Lung (tissue), 12 donors: ENCODE measurements around the gene MKS1. TPM values are rescaled to one million over a fixed set of nuclear protein-coding genes. Genes with fewer than 3 reads are reported as not detected.

Experiments
- ATAC-seq: fragments of 200-7000 bp; cut with Tn5 transposase; one replicate; pipeline ENCODE4 v1.9.1; 2020; ENCODE audit warnings: moderate number of reproducible peaks; ENCODE audit not compliant: insufficient read depth, low FRiP score
- DNase-seq, 3 donors: peaks; one replicate each; pipeline ENCODE4 v3.0.0-alpha.2; 2013 to 2017
- H3K27ac ChIP-seq, 2 donors: one replicate each; pipeline ENCODE4 v1.5.1; 2013; ENCODE audit warnings: mild to moderate bottlenecking in 2 of 2, moderate library complexity in 2 of 2, control low read depth in 1 of 2, inconsistent platforms in 1 of 2, low read depth in 1 of 2, low read length in 1 of 2
- H3K27me3 ChIP-seq, 3 donors: one replicate each; pipeline ENCODE4 v1.5.1; 2013; ENCODE audit warnings: low read length in 2 of 3; ENCODE audit not compliant: control insufficient read depth in 3 of 3, insufficient read depth in 3 of 3
- H3K36me3 ChIP-seq, 4 donors: one replicate each; pipeline ENCODE4 v1.5.1; 2013; ENCODE audit warnings: low read length in 4 of 4, mild to moderate bottlenecking in 1 of 4, moderate library complexity in 1 of 4; ENCODE audit not compliant: control insufficient read depth in 4 of 4, insufficient read depth in 4 of 4
- H3K4me1 ChIP-seq, 5 donors: one replicate each; pipeline ENCODE4 v1.5.1; 2013; ENCODE audit warnings: low read length in 5 of 5, mild to moderate bottlenecking in 2 of 5, moderate library complexity in 1 of 5; ENCODE audit not compliant: control insufficient read depth in 5 of 5, insufficient read depth in 5 of 5
- H3K4me3 ChIP-seq: one replicate; pipeline ENCODE4 v1.5.1; 2013; ENCODE audit warnings: mild to moderate bottlenecking, control low read depth, moderate library complexity
- H3K9ac ChIP-seq, 2 donors: one replicate each; pipeline ENCODE4 v1.5.1; 2013; ENCODE audit warnings: low read length in 2 of 2, control low read depth in 1 of 2; ENCODE audit not compliant: insufficient read depth in 1 of 2
- H3K9me3 ChIP-seq, 4 donors: one replicate each; pipeline ENCODE4 v1.5.1; 2013; ENCODE audit warnings: low read length in 3 of 4, mild to moderate bottlenecking in 1 of 4, moderate library complexity in 1 of 4; ENCODE audit not compliant: control insufficient read depth in 4 of 4, insufficient read depth in 3 of 4
- CTCF ChIP-seq: IDR thresholded peaks from 2 replicates; pipeline ENCODE4 v1.5.1; 2012; ENCODE audit warnings: mild to moderate bottlenecking; ENCODE audit errors: control extremely low read depth, extremely low read depth
- WGBS, 2 donors: extraction: QIAGEN DNeasy Blood & Tissue Kit; methylation state at CpG; one replicate each; pipeline ENCODE4 v1.1.7; 2013; 5-methylcytosine and 5-hydroxymethylcytosine counted together
- polyA plus RNA-seq, 2 donors: library from polyadenylated mRNA; stranded (reverse); fragments of 200-250 nt; gene quantifications; one replicate each; pipeline ENCODE4 v1.2.1, GENCODE V29; 2013
- total RNA-seq, 2 donors: library from RNA; depleted of rRNA in 1 of 2; stranded (reverse); fragments of >200 nt in 1 of 2; gene quantifications; one replicate each; pipeline ENCODE4 v1.2.1, GENCODE V29; 2014 to 2021
- donor health status: control.
- donor health status: control.
- donor health status: Bipolar disorder and iron deficiency.
- donor health status: healthy.
- donor health status: DM: yes; HTN: yes; CAD: no.

MKS1 gene
- total and polyA plus RNA-seq, 4 donors: 8.8 to 25.0 (median 17.5) TPM

DNA sequence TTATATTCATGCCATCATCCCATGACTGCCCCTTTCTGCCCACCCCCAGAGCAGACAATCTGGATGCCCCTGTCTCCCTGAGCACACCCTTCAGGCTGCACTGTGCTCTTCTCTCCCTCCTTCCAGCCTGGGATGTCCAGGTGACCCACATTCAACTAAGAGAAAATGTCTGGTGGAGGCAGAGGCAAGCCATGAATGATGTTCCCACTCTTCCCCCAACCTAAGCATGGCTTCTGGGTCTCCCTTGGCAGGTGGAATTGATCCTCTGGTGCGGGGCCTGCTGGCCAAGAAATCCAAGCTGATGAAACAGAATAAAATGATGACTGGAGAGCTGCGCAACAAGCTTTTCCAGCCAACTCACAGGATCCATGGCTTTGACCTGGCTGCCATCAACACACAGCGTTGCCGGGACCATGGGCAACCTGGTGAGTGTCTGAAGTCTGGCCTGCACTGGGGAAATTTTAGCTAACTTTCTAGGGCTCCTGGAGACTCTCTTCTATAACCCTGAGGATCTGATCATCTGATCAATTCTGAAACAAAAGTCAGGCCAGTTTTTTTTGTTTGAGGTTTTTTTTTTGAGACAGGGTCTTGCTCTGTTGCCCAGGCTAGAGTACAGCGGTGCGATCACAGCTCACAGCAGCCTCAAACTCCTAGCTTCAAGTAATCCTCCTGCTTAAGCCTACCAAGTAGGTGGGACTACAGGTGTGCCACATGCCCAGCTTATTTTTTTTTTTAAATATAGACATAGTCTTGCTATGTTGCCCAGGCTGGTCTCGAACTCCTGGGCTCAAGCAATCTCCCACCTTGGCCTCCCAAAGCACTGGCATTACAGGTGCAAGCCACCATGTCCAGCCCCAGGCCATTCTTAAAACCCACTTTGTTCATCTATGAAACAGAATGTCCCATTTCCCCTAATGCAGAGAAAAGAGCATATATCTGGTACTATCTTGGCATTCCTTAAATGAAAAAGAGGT is 47.1 kb upstream of the MKS1 start:
- Histone ChIP-seq H3K27ac (no peak overlapping the region), H3K9ac (no peak overlapping the region), H3K9me3 (no peaks in the 10 kb centered on the region), H3K4me3 (no peak overlapping the region), H3K4me1 (no peaks in the 10 kb centered on the region), H3K36me3 (no peaks in the 10 kb centered on the region), H3K27me3 (peaks cover 0 to 4% (median 3%) of the 10 kb centered on the region in 3 donors)
- WGBS, 2 donors: 72 to 89% methylated on average over 7 of the region's 7 CpGs
- ATAC-seq: no peak
- no peak for TF ChIP-seq CTCF
- DNase-seq: no peak

- Histone ChIP-seq H3K27me3 (peaks cover 0 to 9% (median 4%) of the 10 kb centered on the region in 3 donors), H3K9ac (no peak overlapping the region), H3K36me3 (no peaks in the 10 kb centered on the region), H3K9me3 (no peaks in the 10 kb centered on the region), H3K4me1 (no peaks in the 10 kb centered on the region), H3K4me3 (no peak overlapping the region), H3K27ac (no peak overlapping the region)
- no peak for TF ChIP-seq CTCF
- 62 to 72% methylated on average over 4 of the region's 4 CpGs for WGBS, 2 donors
- ATAC-seq (no peak), DNase-seq (no peak)
These were observed 46.2 kb upstream of the MKS1 start for GRCh38 chr17:58265271-58265670.

- no peaks in the 10 kb centered on the region for H3K4me1 ChIP-seq
- no peak for TF ChIP-seq CTCF
- 77 to 81% methylated on average over 6 of the region's 6 CpGs for WGBS, 2 donors
- no peaks in the 10 kb centered on the region for H3K36me3 ChIP-seq
- peaks cover 0 to 9% (median 4%) of the 10 kb centered on the region in 3 donors for H3K27me3 ChIP-seq
- DNase-seq: no peak
- no peak overlapping the region for H3K27ac ChIP-seq
- H3K9ac ChIP-seq: no peak overlapping the region
- H3K4me3 ChIP-seq: no peak overlapping the region
- no peak for ATAC-seq
- H3K9me3 ChIP-seq: no peaks in the 10 kb centered on the region
These were observed 45.5 kb upstream of the MKS1 start for GRCh38 chr17:58264407-58265103.
